Body of pancreas (tissue), 4 donors: ENCODE measurements around the gene GBP7.

Experiments used
- POLR2A ChIP-seq, 3 donors: fragments of 450-650 bp; IDR thresholded peaks; one replicate each; pipeline ENCODE4 v1.6.1; 2016; ENCODE audit warnings: antibody characterized with exemption in 3 of 3, mild to moderate bottlenecking in 2 of 3
- TF ChIP-seq, protein P1 (sequence below), 7 experiments: fragments of 450-650 bp in 4 of 7; fragments of 200-600 bp in 3 of 7; sonication (generic) in 3 of 7; IDR thresholded peaks; one replicate each; pipeline ENCODE4 v1.5.1; 2016 to 2019; ENCODE audit warnings: antibody characterized with exemption in 7 of 7

DNA sequence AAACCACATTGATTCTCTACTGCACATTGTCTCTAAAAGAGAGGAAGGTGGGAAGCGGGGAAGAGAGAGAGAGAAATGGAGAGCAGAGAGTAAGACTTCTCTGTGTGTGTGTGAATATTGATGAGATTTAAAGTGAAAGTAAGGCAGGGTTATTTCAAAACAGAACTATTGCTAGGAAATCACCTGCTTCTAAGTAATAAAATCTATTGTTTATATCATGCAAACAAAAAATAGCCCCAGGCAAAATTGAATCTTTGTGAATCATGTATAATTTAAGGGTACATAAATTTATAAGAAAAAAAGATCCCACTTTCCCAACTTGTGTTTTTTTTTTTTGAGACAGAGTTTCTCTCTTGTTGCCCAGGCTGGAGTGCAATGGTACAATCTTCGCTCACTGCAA lies 1.2 kb upstream of the GBP7 start:
- TF ChIP-seq, protein P1, sequence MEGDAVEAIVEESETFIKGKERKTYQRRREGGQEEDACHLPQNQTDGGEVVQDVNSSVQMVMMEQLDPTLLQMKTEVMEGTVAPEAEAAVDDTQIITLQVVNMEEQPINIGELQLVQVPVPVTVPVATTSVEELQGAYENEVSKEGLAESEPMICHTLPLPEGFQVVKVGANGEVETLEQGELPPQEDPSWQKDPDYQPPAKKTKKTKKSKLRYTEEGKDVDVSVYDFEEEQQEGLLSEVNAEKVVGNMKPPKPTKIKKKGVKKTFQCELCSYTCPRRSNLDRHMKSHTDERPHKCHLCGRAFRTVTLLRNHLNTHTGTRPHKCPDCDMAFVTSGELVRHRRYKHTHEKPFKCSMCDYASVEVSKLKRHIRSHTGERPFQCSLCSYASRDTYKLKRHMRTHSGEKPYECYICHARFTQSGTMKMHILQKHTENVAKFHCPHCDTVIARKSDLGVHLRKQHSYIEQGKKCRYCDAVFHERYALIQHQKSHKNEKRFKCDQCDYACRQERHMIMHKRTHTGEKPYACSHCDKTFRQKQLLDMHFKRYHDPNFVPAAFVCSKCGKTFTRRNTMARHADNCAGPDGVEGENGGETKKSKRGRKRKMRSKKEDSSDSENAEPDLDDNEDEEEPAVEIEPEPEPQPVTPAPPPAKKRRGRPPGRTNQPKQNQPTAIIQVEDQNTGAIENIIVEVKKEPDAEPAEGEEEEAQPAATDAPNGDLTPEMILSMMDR (IDR thresholded peaks at IDR 0.05) = no peak
- no peak for TF ChIP-seq POLR2A (IDR thresholded peaks at IDR 0.05)
